ENCODE results near the gene PKN3.

Gene PKN3

DNA sequence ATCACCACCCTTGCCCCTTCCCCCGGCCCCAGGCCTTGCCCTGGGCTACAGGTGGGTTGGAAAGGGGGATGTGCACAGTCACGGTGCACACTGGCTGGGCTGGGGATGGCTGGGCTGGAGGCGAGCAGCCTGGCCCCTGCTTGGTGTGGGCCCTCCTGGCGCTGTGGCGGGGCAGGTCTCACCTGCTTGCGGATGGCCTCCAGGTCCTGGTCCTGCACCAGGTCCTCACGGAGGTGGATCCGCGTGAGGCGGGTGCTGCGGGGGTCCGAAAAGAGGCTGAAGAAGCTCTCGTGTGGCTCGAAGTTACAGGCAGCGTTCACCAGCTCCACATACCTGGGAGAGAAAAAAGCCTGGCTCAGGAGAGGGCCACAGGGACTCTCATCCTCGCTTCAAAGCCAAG is 51.3 kb downstream of the PKN3 start:
- Histone ChIP-seq H3K4me2 (ENCODE audit: low read length) (no peak overlapping the region), H3K79me2 (ENCODE audit: insufficient read depth, low read length) (no peaks in the 10 kb centered on the region), H4K20me1 (ENCODE audit: insufficient read depth, low read length) (no peaks in the 10 kb centered on the region), H3F3A (ENCODE audit: insufficient read depth, low read length) (0 out of 2 replicates have a peak, but pooled peaks cover 3% of the 10 kb centered on the region), H3K9ac (ENCODE audit: low read length) (no peak overlapping the region), H3K4me3 (ENCODE audit: low read depth, low read length, poor library complexity, severe bottlenecking) (no peak overlapping the region), H3K27me3 (ENCODE audit: insufficient read depth, low read length) (no peaks in the 10 kb centered on the region), H3K36me3 (ENCODE audit: insufficient read depth, low read length) (peaks cover 24% of the 10 kb centered on the region; the same call in 1 of the 2 replicates), H3K9me2 (ENCODE audit: low read depth, low read length) (no peaks in the 10 kb centered on the region), H3K9me3 (ENCODE audit: low read length) (no peaks in the 10 kb centered on the region), H3K4me1 (ENCODE audit: insufficient read depth, low read length, severe bottlenecking) (no peaks in the 10 kb centered on the region), H2AFZ (ENCODE audit: low read length) (no peak overlapping the region), H3K27ac (ENCODE audit: low read depth, low read length, poor library complexity, severe bottlenecking) (no peak overlapping the region)
- TF ChIP-seq, protein P1, sequence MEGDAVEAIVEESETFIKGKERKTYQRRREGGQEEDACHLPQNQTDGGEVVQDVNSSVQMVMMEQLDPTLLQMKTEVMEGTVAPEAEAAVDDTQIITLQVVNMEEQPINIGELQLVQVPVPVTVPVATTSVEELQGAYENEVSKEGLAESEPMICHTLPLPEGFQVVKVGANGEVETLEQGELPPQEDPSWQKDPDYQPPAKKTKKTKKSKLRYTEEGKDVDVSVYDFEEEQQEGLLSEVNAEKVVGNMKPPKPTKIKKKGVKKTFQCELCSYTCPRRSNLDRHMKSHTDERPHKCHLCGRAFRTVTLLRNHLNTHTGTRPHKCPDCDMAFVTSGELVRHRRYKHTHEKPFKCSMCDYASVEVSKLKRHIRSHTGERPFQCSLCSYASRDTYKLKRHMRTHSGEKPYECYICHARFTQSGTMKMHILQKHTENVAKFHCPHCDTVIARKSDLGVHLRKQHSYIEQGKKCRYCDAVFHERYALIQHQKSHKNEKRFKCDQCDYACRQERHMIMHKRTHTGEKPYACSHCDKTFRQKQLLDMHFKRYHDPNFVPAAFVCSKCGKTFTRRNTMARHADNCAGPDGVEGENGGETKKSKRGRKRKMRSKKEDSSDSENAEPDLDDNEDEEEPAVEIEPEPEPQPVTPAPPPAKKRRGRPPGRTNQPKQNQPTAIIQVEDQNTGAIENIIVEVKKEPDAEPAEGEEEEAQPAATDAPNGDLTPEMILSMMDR (IDR thresholded peaks at IDR 0.05; ENCODE audit: low read length) = no peak
- TF ChIP-seq EZH2 (IDR thresholded peaks at IDR 0.05; ENCODE audit: borderline replicate concordance, low read length) = no peak

DNA sequence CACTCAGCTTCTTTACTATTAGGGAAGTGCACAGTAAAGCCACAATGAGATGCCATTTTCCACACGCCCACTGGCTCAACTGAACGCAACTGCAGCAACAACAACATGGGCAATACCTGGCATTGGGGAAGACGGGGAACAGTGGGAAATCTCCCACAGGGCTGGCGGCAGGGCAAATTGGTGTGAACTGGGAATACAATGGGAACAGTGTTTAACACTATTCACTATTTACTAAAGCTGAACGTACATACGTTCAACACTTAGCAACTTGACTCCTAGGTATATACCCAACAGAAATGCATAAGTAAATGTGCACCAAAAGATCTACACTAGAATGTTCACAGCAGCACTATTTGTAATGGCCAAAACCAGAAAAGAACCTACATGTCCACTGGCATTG is 55.3 kb downstream of the PKN3 start:
- no peaks in the 10 kb centered on the region for H3K9me2 ChIP-seq (ENCODE audit: low read depth, low read length)
- no peak overlapping the region for H2AFZ ChIP-seq (ENCODE audit: low read length)
- H4K20me1 ChIP-seq (ENCODE audit: insufficient read depth, low read length) = no peaks in the 10 kb centered on the region
- no peak overlapping the region for H3K4me2 ChIP-seq (ENCODE audit: low read length)
- H3K9ac ChIP-seq (ENCODE audit: low read length) = no peak overlapping the region
- H3K79me2 ChIP-seq (ENCODE audit: insufficient read depth, low read length) = no peaks in the 10 kb centered on the region
- peaks cover 7% of the 10 kb centered on the region; the same call in 1 of the 2 replicates for H3K36me3 ChIP-seq (ENCODE audit: insufficient read depth, low read length)
- H3K27ac ChIP-seq (ENCODE audit: low read depth, low read length, poor library complexity, severe bottlenecking) = no peak overlapping the region
- TF ChIP-seq, protein P1 (IDR thresholded peaks at IDR 0.05; ENCODE audit: low read length) = no peak
- no peak for TF ChIP-seq EZH2 (IDR thresholded peaks at IDR 0.05; ENCODE audit: borderline replicate concordance, low read length)
- no peaks in the 10 kb centered on the region for H3K27me3 ChIP-seq (ENCODE audit: insufficient read depth, low read length)
- H3F3A ChIP-seq (ENCODE audit: insufficient read depth, low read length) = 0 out of 2 replicates have a peak, but pooled peaks cover 3% of the 10 kb centered on the region
- H3K4me3 ChIP-seq (ENCODE audit: low read depth, low read length, poor library complexity, severe bottlenecking) = no peak overlapping the region
- H3K4me1 ChIP-seq (ENCODE audit: insufficient read depth, low read length, severe bottlenecking) = no peaks in the 10 kb centered on the region
- H3K9me3 ChIP-seq (ENCODE audit: low read length) = no peaks in the 10 kb centered on the region

DNA sequence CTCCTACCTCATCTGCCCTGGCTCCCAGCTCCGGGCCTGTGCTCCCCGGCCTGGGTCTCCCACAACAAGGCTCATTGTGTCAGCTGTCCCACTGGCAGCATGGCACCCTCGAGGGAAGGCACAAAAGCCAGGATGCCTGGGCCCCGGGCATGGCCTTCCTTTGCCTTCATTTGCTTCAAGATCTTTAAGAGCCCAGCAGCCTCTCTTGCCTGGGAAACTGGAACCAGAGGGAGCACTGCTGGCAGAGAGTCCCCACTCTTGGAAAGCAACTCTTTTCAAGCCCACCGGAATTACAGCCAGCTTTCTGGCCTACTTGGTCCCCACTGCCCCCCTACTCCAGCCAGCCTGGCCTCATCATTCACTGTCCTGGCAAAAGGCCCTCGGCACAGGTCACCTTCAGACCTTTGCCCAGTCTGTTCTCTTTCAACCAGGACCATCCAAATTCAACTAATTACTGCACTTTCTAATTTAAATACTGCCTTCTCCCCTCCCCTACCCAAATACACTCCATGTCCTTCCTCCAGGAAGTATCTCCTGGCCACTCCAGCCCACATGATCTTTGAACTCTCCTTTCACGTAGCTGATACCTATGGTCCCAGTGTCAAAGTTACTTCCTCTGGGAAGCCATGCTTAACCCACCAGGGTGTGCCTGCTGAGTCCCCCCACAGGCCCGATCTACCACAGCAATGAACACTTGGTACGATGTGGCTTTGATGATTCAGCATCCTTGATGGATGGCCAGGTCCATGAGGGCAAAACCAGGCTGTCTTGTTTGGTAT is 60.6 kb downstream of the PKN3 start:
- no peak overlapping the region for H3K9ac ChIP-seq (ENCODE audit: low read length)
- no peaks in the 10 kb centered on the region for H3K27me3 ChIP-seq (ENCODE audit: insufficient read depth, low read length)
- no peaks in the 10 kb centered on the region for H3K9me3 ChIP-seq (ENCODE audit: low read length)
- H3F3A ChIP-seq (ENCODE audit: insufficient read depth, low read length) = no peaks in the 10 kb centered on the region
- no peaks in the 10 kb centered on the region for H3K9me2 ChIP-seq (ENCODE audit: low read depth, low read length)
- no peak overlapping the region for H3K4me2 ChIP-seq (ENCODE audit: low read length)
- no peaks in the 10 kb centered on the region for H3K4me1 ChIP-seq (ENCODE audit: insufficient read depth, low read length, severe bottlenecking)
- no peak overlapping the region for H3K4me3 ChIP-seq (ENCODE audit: low read depth, low read length, poor library complexity, severe bottlenecking)
- TF ChIP-seq, protein P1 (IDR thresholded peaks at IDR 0.05; ENCODE audit: low read length) = no peak
- TF ChIP-seq EZH2 (IDR thresholded peaks at IDR 0.05; ENCODE audit: borderline replicate concordance, low read length) = no peak
- no peaks in the 10 kb centered on the region for H3K36me3 ChIP-seq (ENCODE audit: insufficient read depth, low read length)
- no peak overlapping the region for H2AFZ ChIP-seq (ENCODE audit: low read length)
- H3K79me2 ChIP-seq (ENCODE audit: insufficient read depth, low read length) = no peaks in the 10 kb centered on the region
- H4K20me1 ChIP-seq (ENCODE audit: insufficient read depth, low read length) = no peaks in the 10 kb centered on the region
- H3K27ac ChIP-seq (ENCODE audit: low read depth, low read length, poor library complexity, severe bottlenecking) = no peak overlapping the region

Measured in OCI-LY1 (cell line).